ENCODE results near the gene NEK1.

- TF ChIP-seq POLR2AphosphoS5 (IDR thresholded peaks at IDR 0.05): no peak
- TF ChIP-seq CTCF (IDR thresholded peaks at IDR 0.05): no peak
- TF ChIP-seq POLR2A (IDR thresholded peaks at IDR 0.05): no peak
Measured at GRCh38 chr4:169443748-169444147, 168.6 kb downstream of the NEK1 start.

All from stomach (tissue), 4 donors.